SKM-1 treated with dmso at 0.1 percent for 144 hours (cell line): ENCODE data around the gene RNPEP.
"Not testable (repeated sequence)": the region's sequence is repeated elsewhere in the genome, so short reads cannot be mapped to it uniquely, and the experiment has no call there.

Experiments
- DNase-seq: peaks from one replicate; lab custom pipeline; 2025; ENCODE audit not compliant: unreplicated experiment; lab: John Stamatoyannopoulos, UW

RNPEP gene

GRCh38 chr1:202034149-202034682, 51.8 kb downstream of the RNPEP start:
- DNase-seq: no peak

GRCh38 chr1:202034683-202035462, 52.4 kb downstream of the RNPEP start:
- DNase-seq: peak; percentile 86

GRCh38 chr1:202036595-202037387, 54.3 kb downstream of the RNPEP start:
- no peak for DNase-seq

GRCh38 chr1:202037706-202038296, 55.4 kb downstream of the RNPEP start:
- no peak for DNase-seq

GRCh38 chr1:202038688-202039346, 56.4 kb downstream of the RNPEP start:
- DNase-seq: no peak

- no peak for DNase-seq
Measured at GRCh38 chr1:202045705-202046104, 63.3 kb downstream of the RNPEP start.

GRCh38 chr1:202046227-202046626, 63.8 kb downstream of the RNPEP start:
- no peak for DNase-seq

GRCh38 chr1:202046748-202047708, 64.6 kb downstream of the RNPEP start:
- DNase-seq: no peak

GRCh38 chr1:202047977-202048376, 65.5 kb downstream of the RNPEP start:
- DNase-seq: no peak

GRCh38 chr1:202049129-202049528, 66.7 kb downstream of the RNPEP start:
- DNase-seq: no peak

GRCh38 chr1:202054094-202054493, 71.6 kb downstream of the RNPEP start:
- DNase-seq: no peak

GRCh38 chr1:202054673-202055072, 72.2 kb downstream of the RNPEP start:
- DNase-seq: not testable (repeated sequence)
